ENCODE measurements around the gene MRM1.
A peak's percentile ranks its signal among the peaks of the same experiment; 100 is the strongest.

Gene MRM1

GRCh38 chr17:36601303-36602029 is at the start of gene MRM1:
TSS of gene MRM1 (plus strand) at chr17:36601583. CDS start at chr17:36601811, 228 bp downstream.
- DNase-seq (peak; percentile 96), ATAC-seq (peak; percentile 88)

GRCh38 chr17:36553459-36553858 is 47.9 kb upstream of the MRM1 start:
- DNase-seq (no peak), ATAC-seq (no peak)

- DNase-seq (no peak), ATAC-seq (no peak)
Measured at GRCh38 chr17:36566081-36566480, 35.3 kb upstream of the MRM1 start.

- ATAC-seq, result no peak
- DNase-seq, result no peak
Measured at GRCh38 chr17:36575028-36575427, 26.4 kb upstream of the MRM1 start.

GRCh38 chr17:36576793-36577192 is 24.6 kb upstream of the MRM1 start:
- ATAC-seq, result no peak
- DNase-seq, result no peak

GRCh38 chr17:36578671-36579070 is 22.7 kb upstream of the MRM1 start:
- no peak for ATAC-seq
- no peak for DNase-seq

- ATAC-seq, result no peak
- DNase-seq, result no peak
Measured at GRCh38 chr17:36583787-36584186, 17.6 kb upstream of the MRM1 start.

- ATAC-seq (no peak), DNase-seq (no peak)
Measured at GRCh38 chr17:36586138-36586537, 15.2 kb upstream of the MRM1 start.

GRCh38 chr17:36590082-36590481 is 11.3 kb upstream of the MRM1 start:
- DNase-seq, result no peak
- no peak for ATAC-seq

- ATAC-seq, result peak; percentile 96
- DNase-seq, result peak; percentile 92
Measured at GRCh38 chr17:36591434-36592315, 9.7 kb upstream of the MRM1 start, which contains the start of gene DHRS11. TSS of gene DHRS11 (plus strand) at chr17:36591879. CDS start at chr17:36592010, 131 bp downstream.

GRCh38 chr17:36592316-36592715 is 9.1 kb upstream of the MRM1 start:
- DNase-seq, result peak; percentile 36
- no peak for ATAC-seq

- ATAC-seq (no peak), DNase-seq (peak; percentile 20)
Measured at GRCh38 chr17:36592716-36593321, 8.6 kb upstream of the MRM1 start.

- no peak for ATAC-seq
- no peak for DNase-seq
Measured at GRCh38 chr17:36593656-36594316, 7.6 kb upstream of the MRM1 start.

GRCh38 chr17:36594626-36595401 is 6.6 kb upstream of the MRM1 start:
- ATAC-seq (no peak), DNase-seq (no peak)

- ATAC-seq (no peak), DNase-seq (no peak)
Measured at GRCh38 chr17:36597226-36597625, 4.2 kb upstream of the MRM1 start.

- DNase-seq (no peak), ATAC-seq (no peak)
Measured at GRCh38 chr17:36597866-36598777, 3.3 kb upstream of the MRM1 start.

GRCh38 chr17:36598951-36599401 is 2.4 kb upstream of the MRM1 start:
- DNase-seq, result no peak
- no peak for ATAC-seq

GRCh38 chr17:36599546-36600250 is 1.7 kb upstream of the MRM1 start:
- no peak for DNase-seq
- no peak for ATAC-seq

GRCh38 chr17:36600465-36600864 is 918 bp upstream of the MRM1 start:
- no peak for DNase-seq
- no peak for ATAC-seq

- DNase-seq (no peak), ATAC-seq (peak; percentile 24)
Measured at GRCh38 chr17:36600936-36601302, 464 bp upstream of the MRM1 start.
